HEK293T (cell line): ENCODE results near the gene TMBIM1.
A peak's percentile ranks its signal among the peaks of the same experiment; 100 is the strongest.

Experiments
- CTCF ChIA-PET: fragments of 350-600 bp; formaldehyde crosslinking; extraction: SDS; loops from one replicate; lab custom pipeline; 2021; ENCODE audit warnings: antibody characterized with exemption, inconsistent platforms; lab: Yijun Ruan, JAX
- POLR2A ChIA-PET: fragments of 350-600 bp; formaldehyde crosslinking; extraction: SDS; loops from one replicate; lab custom pipeline; 2020; ENCODE audit warnings: antibody characterized with exemption, inconsistent platforms; lab: Yijun Ruan, JAX
- DNase-seq: peaks from one replicate; pipeline ENCODE4 v3.0.0; 2012; ENCODE audit warnings: mixed read lengths; ENCODE audit errors: extremely low spot score
- ARNT ChIP-seq: fragments of 450-650 bp; IDR thresholded peaks from 2 replicates; pipeline ENCODE4 v1.6.1; 2017; ENCODE audit warnings: mild to moderate bottlenecking
- BHLHE40 ChIP-seq: fragments of 450-650 bp; IDR thresholded peaks from 2 replicates; pipeline ENCODE4 v1.6.1; 2016; ENCODE audit warnings: mild to moderate bottlenecking, moderate library complexity, borderline replicate concordance
- CTBP1 ChIP-seq: fragments of 450-650 bp; IDR thresholded peaks from 2 replicates; pipeline ENCODE4 v1.6.1; 2016; ENCODE audit warnings: borderline replicate concordance
- ELF4 ChIP-seq: fragments of 450-650 bp; IDR thresholded peaks from 2 replicates; pipeline ENCODE4 v1.6.1; 2017; ENCODE audit warnings: antibody characterized with exemption
- FOXA1 ChIP-seq: fragments of 450-650 bp; IDR thresholded peaks from 2 replicates; pipeline ENCODE4 v1.6.1; 2016; ENCODE audit warnings: mild to moderate bottlenecking
- FOXK2 ChIP-seq: fragments of 450-650 bp; IDR thresholded peaks from 2 replicates; pipeline ENCODE4 v1.6.1; 2016; ENCODE audit warnings: mild to moderate bottlenecking
- FOXM1 ChIP-seq: fragments of 450-650 bp; IDR thresholded peaks from 2 replicates; pipeline ENCODE4 v1.6.1; 2017; ENCODE audit warnings: mild to moderate bottlenecking, borderline replicate concordance
- HDGF ChIP-seq: fragments of 450-650 bp; IDR thresholded peaks from 2 replicates; pipeline ENCODE4 v1.6.1; 2017; ENCODE audit warnings: antibody characterized with exemption, borderline replicate concordance
- L3MBTL2 ChIP-seq: fragments of 450-650 bp; conservative IDR thresholded peaks from 2 replicates; pipeline ENCODE4 v1.6.1; 2016; ENCODE audit warnings: mild to moderate bottlenecking
- LEF1 ChIP-seq: fragments of 450-650 bp; IDR thresholded peaks from 2 replicates; pipeline ENCODE4 v1.6.1; 2017; ENCODE audit warnings: mild to moderate bottlenecking, borderline replicate concordance
- NFRKB ChIP-seq: fragments of 450-650 bp; IDR thresholded peaks from 2 replicates; pipeline ENCODE4 v1.6.1; 2016; ENCODE audit warnings: mild to moderate bottlenecking, moderate library complexity
- PKNOX1 ChIP-seq: fragments of 450-650 bp; IDR thresholded peaks from 2 replicates; pipeline ENCODE4 v1.6.1; 2016
- SP1 ChIP-seq: fragments of 450-650 bp; IDR thresholded peaks from 2 replicates; pipeline ENCODE4 v1.6.1; 2017
- SUZ12 ChIP-seq: fragments of 450-650 bp; IDR thresholded peaks from 2 replicates; pipeline ENCODE4 v1.6.1; 2016; ENCODE audit warnings: mild to moderate bottlenecking
- TARDBP ChIP-seq: fragments of 450-650 bp; IDR thresholded peaks from 2 replicates; pipeline ENCODE4 v1.6.1; 2016
- ZNF384 ChIP-seq: fragments of 450-650 bp; IDR thresholded peaks from 2 replicates; pipeline ENCODE4 v1.6.1; 2016

The TMBIM1 gene

GRCh38 chr2:218327451-218328210 is 35.3 kb upstream of the TMBIM1 start:
- TF ChIP-seq PKNOX1 (no peak), ARNT (no peak), SUZ12 (no peak), ZNF384 (no peak), L3MBTL2 (no peak), NFRKB (no peak), CTBP1 (no peak), FOXA1 (no peak), BHLHE40 (no peak)
- DNase-seq = peak; percentile 1
- POLR2A ChIA-PET = no interaction called here
- CTCF ChIA-PET = no interaction called here

GRCh38 chr2:218326315-218326714 is 34.0 kb upstream of the TMBIM1 start:
- ChIA-PET POLR2A (no interaction called here), CTCF (no interaction called here)
- no peak for DNase-seq
- TF ChIP-seq SP1 (no peak), FOXA1 (no peak), ARNT (no peak), NFRKB (no peak), TARDBP (no peak), HDGF (no peak), BHLHE40 (no peak), SUZ12 (no peak), ZNF384 (no peak), FOXK2 (no peak), PKNOX1 (no peak), LEF1 (no peak), L3MBTL2 (no peak), ELF4 (no peak), FOXM1 (no peak), CTBP1 (no peak)

GRCh38 chr2:218325566-218326160 is 33.4 kb upstream of the TMBIM1 start:
- ChIA-PET CTCF (interaction anchor here (0.6 kb wide), 1 partner anchor 168 kb away, joined by 3 read pairs; no protein-coding TSS in a partner anchor), POLR2A (no interaction called here)
- DNase-seq = no peak
- TF ChIP-seq TARDBP (no peak), FOXM1 (no peak), BHLHE40 (no peak), PKNOX1 (no peak), CTBP1 (no peak), L3MBTL2 (no peak), FOXK2 (no peak), FOXA1 (no peak), ELF4 (no peak), NFRKB (no peak), HDGF (no peak), SP1 (no peak), ARNT (no peak), ZNF384 (no peak), LEF1 (no peak), SUZ12 (no peak)

GRCh38 chr2:218323526-218324472 is 31.5 kb upstream of the TMBIM1 start:
- ChIA-PET POLR2A (interaction anchor here (0.5 to 1.5 kb wide), 3 partner anchors 9 to 62 kb away, joined by 3 to 5 read pairs (median 3); no protein-coding TSS in a partner anchor), CTCF (interaction anchor here (0.6 kb wide), 2 partner anchors 25 to 36 kb away, joined by 4 read pairs; no protein-coding TSS in a partner anchor)
- peak; percentile 39 for DNase-seq
- TF ChIP-seq LEF1 = no peak
- TF ChIP-seq PKNOX1 = peak; percentile 77
